ENCODE measurements around the gene MMP15. TPM values are rescaled to one million over a fixed set of nuclear protein-coding genes. Genes with fewer than 3 reads are reported as not detected.

Gene MMP15
- total RNA-seq, 1 experiment from 2014 or later: 55.5 TPM

DNA sequence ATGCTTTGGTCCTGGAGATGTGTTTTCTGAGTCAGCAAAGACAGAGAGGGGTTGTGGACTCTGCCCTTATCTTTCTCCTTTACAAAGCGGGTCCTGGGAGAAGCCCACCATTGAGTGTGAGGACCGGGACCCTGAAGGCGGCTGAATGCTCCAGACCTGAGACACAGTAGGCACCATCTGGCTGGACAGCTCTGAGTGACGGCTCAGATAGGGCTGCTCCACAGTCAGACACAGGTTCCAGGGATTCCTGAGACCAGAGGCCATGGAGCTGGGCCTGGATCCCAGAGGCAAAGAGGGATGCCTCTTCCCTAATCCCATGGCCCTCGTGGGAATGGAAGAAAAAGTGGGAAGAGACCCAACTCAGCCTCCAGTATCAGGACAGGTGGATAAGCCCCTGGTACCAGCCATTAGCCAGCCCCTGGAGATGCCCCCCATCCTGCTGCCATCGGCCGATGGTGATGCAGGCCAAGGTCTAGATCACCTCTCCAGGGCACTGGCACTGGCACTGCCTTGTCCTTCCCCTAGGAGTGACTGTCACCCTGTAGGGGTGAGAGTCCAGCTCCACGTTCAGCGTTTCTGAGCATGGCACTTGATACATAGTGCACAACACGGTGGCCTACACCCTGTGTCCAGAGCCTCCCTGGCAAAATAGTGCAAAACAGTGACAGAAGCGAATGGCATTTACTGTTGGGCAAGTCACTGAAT, 4.7 kb downstream of the MMP15 start:
- H3K27ac Mint-ChIP-seq: no peak overlapping the region
- POLR2A ChIA-PET: no interaction called here

DNA sequence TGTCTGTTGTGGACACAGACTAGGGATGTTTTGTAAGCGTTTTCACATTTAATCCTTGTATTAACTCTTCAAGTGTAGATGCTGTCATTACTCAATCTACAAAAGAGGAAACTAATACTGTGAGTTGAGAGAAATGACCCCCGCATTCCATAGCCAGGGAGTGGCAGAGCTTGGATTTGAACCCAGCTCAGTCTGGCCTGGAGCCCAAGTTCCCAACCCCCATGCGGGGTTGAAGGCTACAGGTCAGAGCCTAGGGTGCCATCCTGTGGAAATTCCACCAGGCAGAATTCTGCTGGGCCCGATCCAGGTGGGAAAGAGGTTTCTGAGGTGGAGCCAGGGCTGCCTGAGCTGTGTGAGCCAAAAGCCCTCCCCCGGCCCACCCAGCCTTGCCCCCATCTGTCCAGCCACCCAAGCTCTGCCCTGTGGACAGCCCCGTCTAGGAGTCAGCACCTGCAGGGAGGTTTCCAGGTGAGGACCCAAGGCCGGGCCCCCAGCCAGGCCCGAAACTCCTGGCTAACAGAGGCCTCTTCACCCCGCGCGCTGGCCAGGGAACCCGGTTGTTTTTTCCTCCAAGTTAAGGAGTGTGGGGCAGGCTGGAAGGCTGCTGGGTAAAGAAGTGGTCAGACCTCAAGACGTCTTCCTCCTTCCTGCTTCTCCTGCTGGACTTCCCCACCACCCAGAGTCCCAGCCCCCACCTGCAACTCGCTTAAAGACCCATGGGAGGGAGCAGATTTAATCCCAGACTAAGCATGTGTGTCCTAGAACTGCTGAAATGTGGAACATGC, 5.7 kb downstream of the MMP15 start:
- ChIA-PET POLR2A (interaction anchor here (1.4 kb wide), 1 partner anchor 98 kb away, joined by 8 read pairs; the partner anchor contains the start of gene CFAP20), CTCF (interaction anchor here (0.7 to 2.6 kb wide), 10 partner anchors 9 to 296 kb away, joined by 3 to 55 read pairs (median 4); partner anchors contain the start of gene KATNB1)
- no peak for TF ChIP-seq CREB1 (CRISPR knock-in tag; IDR thresholded peaks at IDR 0.05)
- TF ChIP-seq SMAD3 (CRISPR knock-in tag; IDR thresholded peaks at IDR 0.05; ENCODE audit: borderline replicate concordance): no peak
- TF ChIP-seq GTF2I (CRISPR knock-in tag; conservative IDR thresholded peaks at IDR 0.05): no peak
- TF ChIP-seq, protein P1, sequence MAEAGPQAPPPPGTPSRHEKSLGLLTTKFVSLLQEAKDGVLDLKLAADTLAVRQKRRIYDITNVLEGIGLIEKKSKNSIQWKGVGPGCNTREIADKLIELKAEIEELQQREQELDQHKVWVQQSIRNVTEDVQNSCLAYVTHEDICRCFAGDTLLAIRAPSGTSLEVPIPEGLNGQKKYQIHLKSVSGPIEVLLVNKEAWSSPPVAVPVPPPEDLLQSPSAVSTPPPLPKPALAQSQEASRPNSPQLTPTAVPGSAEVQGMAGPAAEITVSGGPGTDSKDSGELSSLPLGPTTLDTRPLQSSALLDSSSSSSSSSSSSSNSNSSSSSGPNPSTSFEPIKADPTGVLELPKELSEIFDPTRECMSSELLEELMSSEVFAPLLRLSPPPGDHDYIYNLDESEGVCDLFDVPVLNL (CRISPR knock-in tag; IDR thresholded peaks at IDR 0.05; ENCODE audit: borderline replicate concordance, low read depth): no peak
- no peak for TF ChIP-seq CTCF (IDR thresholded peaks at IDR 0.05)
- TF ChIP-seq ATF6 (CRISPR knock-in tag; IDR thresholded peaks at IDR 0.05): no peak
- TF ChIP-seq PRRX2 (CRISPR knock-in tag; IDR thresholded peaks at IDR 0.05): no peak
- no peak for TF ChIP-seq USF1 (CRISPR knock-in tag; IDR thresholded peaks at IDR 0.05)
- no peak for TF ChIP-seq ZMAT4 (CRISPR knock-in tag; IDR thresholded peaks at IDR 0.05)
- no peak for TF ChIP-seq IRF1 (CRISPR knock-in tag; IDR thresholded peaks at IDR 0.05)
- TF ChIP-seq, protein P2, sequence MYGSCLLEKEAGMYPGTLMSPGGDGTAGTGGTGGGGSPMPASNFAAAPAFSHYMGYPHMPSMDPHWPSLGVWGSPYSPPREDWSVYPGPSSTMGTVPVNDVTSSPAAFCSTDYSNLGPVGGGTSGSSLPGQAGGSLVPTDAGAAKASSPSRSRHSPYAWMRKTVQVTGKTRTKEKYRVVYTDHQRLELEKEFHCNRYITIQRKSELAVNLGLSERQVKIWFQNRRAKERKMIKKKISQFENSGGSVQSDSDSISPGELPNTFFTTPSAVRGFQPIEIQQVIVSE (CRISPR knock-in tag; IDR thresholded peaks at IDR 0.05; ENCODE audit: borderline replicate concordance): no peak
- TF ChIP-seq MLX (CRISPR knock-in tag; IDR thresholded peaks at IDR 0.05): no peak

More for the DNA sequence above, 4.7 kb downstream of the MMP15 start:
- Mint-ChIP-seq H3K36me3 (peaks cover 6% of the 10 kb centered on the region; the same call in 1 of the 2 replicates), H3K9me3 (no peaks in the 10 kb centered on the region), H3K4me3 (no peak overlapping the region), H3K27me3 (ENCODE audit: low read depth) (no peaks in the 10 kb centered on the region), H3K4me1 (peaks cover 38% of the 10 kb centered on the region)
- DNase-seq (ENCODE audit: low spot score): no peak
- CTCF ChIA-PET: interaction anchor here (0.7 to 3.3 kb wide), 3 partner anchors 11 to 91 kb away, joined by 3 to 55 read pairs (median 28); no protein-coding TSS in a partner anchor
- no peak for ATAC-seq
- TF ChIP-seq CBFB (CRISPR knock-in tag; IDR thresholded peaks at IDR 0.05; ENCODE audit: low read depth) (no peak), ZBTB21 (CRISPR knock-in tag; IDR thresholded peaks at IDR 0.05; ENCODE audit: borderline replicate concordance) (no peak), KAT7 (CRISPR knock-in tag; IDR thresholded peaks at IDR 0.05; ENCODE audit: borderline replicate concordance) (no peak), EMX1 (CRISPR knock-in tag; IDR thresholded peaks at IDR 0.05) (no peak), ZNF232 (CRISPR knock-in tag; IDR thresholded peaks at IDR 0.05) (no peak), NR3C1 (CRISPR knock-in tag; conservative IDR thresholded peaks at IDR 0.05; ENCODE audit: low read depth) (no peak), SP1 (CRISPR knock-in tag; conservative IDR thresholded peaks at IDR 0.05) (no peak), ZNF121 (CRISPR knock-in tag; IDR thresholded peaks at IDR 0.05) (no peak), FOXK1 (CRISPR knock-in tag; IDR thresholded peaks at IDR 0.05) (no peak), ZNF416 (CRISPR knock-in tag; IDR thresholded peaks at IDR 0.05) (no peak), RORB (CRISPR knock-in tag; IDR thresholded peaks at IDR 0.05) (no peak), MXD4 (CRISPR knock-in tag; IDR thresholded peaks at IDR 0.05; ENCODE audit: borderline replicate concordance) (no peak), ZNF317 (CRISPR knock-in tag; IDR thresholded peaks at IDR 0.05; ENCODE audit: borderline replicate concordance, low read depth) (no peak), ZNF423 (CRISPR knock-in tag; IDR thresholded peaks at IDR 0.05) (no peak)
- TF ChIP-seq, protein P3, sequence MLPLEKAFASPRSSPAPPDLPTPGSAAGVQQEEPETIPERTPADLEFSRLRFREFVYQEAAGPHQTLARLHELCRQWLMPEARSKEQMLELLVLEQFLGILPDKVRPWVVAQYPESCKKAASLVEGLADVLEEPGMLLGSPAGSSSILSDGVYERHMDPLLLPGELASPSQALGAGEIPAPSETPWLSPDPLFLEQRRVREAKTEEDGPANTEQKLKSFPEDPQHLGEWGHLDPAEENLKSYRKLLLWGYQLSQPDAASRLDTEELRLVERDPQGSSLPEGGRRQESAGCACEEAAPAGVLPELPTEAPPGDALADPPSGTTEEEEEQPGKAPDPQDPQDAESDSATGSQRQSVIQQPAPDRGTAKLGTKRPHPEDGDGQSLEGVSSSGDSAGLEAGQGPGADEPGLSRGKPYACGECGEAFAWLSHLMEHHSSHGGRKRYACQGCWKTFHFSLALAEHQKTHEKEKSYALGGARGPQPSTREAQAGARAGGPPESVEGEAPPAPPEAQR (CRISPR knock-in tag; IDR thresholded peaks at IDR 0.05): no peak
- TF ChIP-seq, protein P1 (CRISPR knock-in tag; IDR thresholded peaks at IDR 0.05; ENCODE audit: borderline replicate concordance, low read depth): no peak

More for the DNA sequence above, 5.7 kb downstream of the MMP15 start:
- peaks cover 6% of the 10 kb centered on the region; the same call in 1 of the 2 replicates for H3K36me3 Mint-ChIP-seq
- no peaks in the 10 kb centered on the region for H3K9me3 Mint-ChIP-seq
- H3K27ac Mint-ChIP-seq: no peak overlapping the region; the same call in 1 of the 2 replicates
- H3K4me3 Mint-ChIP-seq: no peak overlapping the region
- no peaks in the 10 kb centered on the region for H3K27me3 Mint-ChIP-seq (ENCODE audit: low read depth)
- DNase-seq (ENCODE audit: low spot score): no peak
- H3K4me1 Mint-ChIP-seq: peaks cover 38% of the 10 kb centered on the region
- no peak for ATAC-seq
